Adrenal gland (tissue), 5 donors: ENCODE results near the gene TTC3.

Experiments
- POLR2A ChIP-seq, 2 donors: fragments of 450-650 bp; IDR thresholded peaks; one replicate each; pipeline ENCODE4 v1.6.1; 2017; ENCODE audit warnings: antibody characterized with exemption in 2 of 2, mild to moderate bottlenecking in 2 of 2, moderate library complexity in 1 of 2
- TF ChIP-seq, protein P1 (sequence below), 6 experiments: fragments of 450-650 bp in 4 of 6; fragments of 200-600 bp in 2 of 6; sonication (generic) in 1 of 6; IDR thresholded peaks; 1 replicate in 5 of 6; 2 replicates in 1 of 6; pipeline versions ENCODE4 v1.5.1 to v1.8.0; 2016 to 2021; ENCODE audit warnings: antibody characterized with exemption in 6 of 6, mild to moderate bottlenecking in 2 of 6, moderate library complexity in 1 of 6
- donor health status: DM: no; HTN: no; CAD: no.

DNA sequence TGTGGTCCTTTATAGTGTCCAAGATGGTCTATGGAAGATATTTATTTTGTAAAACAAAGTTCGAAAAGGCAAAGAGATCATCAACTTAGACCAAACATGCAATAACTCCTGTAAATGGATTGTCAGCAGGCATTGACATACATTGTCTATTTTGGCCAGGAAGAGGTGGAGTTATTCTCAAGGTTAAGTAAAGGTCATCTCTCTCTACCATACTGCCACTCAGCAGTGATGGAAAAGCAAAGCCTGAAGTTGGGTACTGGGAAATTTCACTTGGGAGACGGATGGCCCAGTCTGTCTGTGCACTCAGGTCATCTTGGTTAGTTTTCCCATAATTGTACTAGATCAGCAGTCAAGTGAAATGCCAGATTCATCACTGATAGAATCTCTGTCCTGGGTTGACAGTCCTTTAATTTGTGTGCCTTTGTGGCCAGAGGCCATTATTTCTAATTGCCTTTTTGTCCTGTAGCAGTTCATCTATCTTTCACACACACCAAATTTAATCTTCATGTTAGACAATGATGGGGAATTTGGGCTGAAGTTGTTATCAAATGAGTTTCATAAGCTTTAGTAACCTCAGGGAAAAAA is 17.7 kb upstream of the TTC3 start:
- TF ChIP-seq, protein P1, sequence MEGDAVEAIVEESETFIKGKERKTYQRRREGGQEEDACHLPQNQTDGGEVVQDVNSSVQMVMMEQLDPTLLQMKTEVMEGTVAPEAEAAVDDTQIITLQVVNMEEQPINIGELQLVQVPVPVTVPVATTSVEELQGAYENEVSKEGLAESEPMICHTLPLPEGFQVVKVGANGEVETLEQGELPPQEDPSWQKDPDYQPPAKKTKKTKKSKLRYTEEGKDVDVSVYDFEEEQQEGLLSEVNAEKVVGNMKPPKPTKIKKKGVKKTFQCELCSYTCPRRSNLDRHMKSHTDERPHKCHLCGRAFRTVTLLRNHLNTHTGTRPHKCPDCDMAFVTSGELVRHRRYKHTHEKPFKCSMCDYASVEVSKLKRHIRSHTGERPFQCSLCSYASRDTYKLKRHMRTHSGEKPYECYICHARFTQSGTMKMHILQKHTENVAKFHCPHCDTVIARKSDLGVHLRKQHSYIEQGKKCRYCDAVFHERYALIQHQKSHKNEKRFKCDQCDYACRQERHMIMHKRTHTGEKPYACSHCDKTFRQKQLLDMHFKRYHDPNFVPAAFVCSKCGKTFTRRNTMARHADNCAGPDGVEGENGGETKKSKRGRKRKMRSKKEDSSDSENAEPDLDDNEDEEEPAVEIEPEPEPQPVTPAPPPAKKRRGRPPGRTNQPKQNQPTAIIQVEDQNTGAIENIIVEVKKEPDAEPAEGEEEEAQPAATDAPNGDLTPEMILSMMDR (IDR thresholded peaks at IDR 0.05), result no peak
- TF ChIP-seq POLR2A (IDR thresholded peaks at IDR 0.05), result no peak
